ENCODE results near the gene RNASE8. TPM values are rescaled to one million over a fixed set of nuclear protein-coding genes. Genes with fewer than 3 reads are reported as not detected.

RNASE8 gene
- total RNA-seq, 2 experiments from 2014 or later: not detected

DNA sequence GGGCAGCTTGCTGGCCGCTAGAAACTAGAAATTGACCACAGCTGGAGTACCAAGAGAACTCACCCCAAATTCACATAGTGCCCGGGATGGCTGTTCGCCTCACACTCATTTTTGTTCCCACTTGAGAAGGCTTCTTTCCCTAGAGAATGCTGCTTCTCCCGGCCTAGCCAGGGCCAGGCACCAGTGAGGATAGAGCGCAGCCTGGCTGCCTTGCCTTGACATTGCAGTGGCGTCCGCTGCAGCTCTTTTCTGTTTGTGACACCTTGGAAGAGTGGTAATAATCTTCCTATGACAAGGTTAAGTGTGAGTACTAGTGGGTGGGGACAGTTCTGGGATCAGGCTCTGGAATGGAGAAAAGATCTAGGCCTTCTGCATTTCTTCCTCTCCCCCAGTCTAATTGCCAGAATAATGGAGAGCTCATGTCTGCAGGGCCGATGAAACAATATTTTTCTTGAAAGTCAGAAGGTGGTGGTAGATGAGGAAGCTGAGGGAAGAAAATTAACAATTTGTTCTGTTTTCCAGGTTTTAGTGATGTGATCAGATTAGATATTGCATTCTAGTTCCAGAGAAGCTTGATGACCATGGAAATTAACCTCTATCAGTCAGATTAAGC, 46.9 kb downstream of the RNASE8 start:
- TF ChIP-seq, protein P1, sequence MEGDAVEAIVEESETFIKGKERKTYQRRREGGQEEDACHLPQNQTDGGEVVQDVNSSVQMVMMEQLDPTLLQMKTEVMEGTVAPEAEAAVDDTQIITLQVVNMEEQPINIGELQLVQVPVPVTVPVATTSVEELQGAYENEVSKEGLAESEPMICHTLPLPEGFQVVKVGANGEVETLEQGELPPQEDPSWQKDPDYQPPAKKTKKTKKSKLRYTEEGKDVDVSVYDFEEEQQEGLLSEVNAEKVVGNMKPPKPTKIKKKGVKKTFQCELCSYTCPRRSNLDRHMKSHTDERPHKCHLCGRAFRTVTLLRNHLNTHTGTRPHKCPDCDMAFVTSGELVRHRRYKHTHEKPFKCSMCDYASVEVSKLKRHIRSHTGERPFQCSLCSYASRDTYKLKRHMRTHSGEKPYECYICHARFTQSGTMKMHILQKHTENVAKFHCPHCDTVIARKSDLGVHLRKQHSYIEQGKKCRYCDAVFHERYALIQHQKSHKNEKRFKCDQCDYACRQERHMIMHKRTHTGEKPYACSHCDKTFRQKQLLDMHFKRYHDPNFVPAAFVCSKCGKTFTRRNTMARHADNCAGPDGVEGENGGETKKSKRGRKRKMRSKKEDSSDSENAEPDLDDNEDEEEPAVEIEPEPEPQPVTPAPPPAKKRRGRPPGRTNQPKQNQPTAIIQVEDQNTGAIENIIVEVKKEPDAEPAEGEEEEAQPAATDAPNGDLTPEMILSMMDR (IDR thresholded peaks at IDR 0.05): peak; percentile 95
- ChIA-PET POLR2A (interaction anchor here (1.0 to 4.7 kb wide), 8 partner anchors 11 to 161 kb away, joined by 3 to 30 read pairs (median 6); partner anchors contain the start of gene ARHGEF40), CTCF (interaction anchor here (0.7 to 13.2 kb wide), 39 partner anchors 10 to 421 kb away, joined by 3 to 267 read pairs (median 6); partner anchors contain the start of genes ARHGEF40, CHD8, NDRG2 and RNASE6)
- peak overlapping the region; percentile 80 for H3K4me3 Mint-ChIP-seq
- peaks cover 31% of the 10 kb centered on the region for H3K4me1 Mint-ChIP-seq (ENCODE audit: low read depth)
- H3K27ac Mint-ChIP-seq: peak overlapping the region; percentile 90
- intact Hi-C loops (cut with micrococcal nuclease): no loop called here
- ATAC-seq (peak; percentile 42), DNase-seq (peak; percentile 80)
- H3K27me3 Mint-ChIP-seq: no peaks in the 10 kb centered on the region
- no peaks in the 10 kb centered on the region for H3K36me3 Mint-ChIP-seq (ENCODE audit: low read depth)
- no peaks in the 10 kb centered on the region for H3K9me3 Mint-ChIP-seq

DNA sequence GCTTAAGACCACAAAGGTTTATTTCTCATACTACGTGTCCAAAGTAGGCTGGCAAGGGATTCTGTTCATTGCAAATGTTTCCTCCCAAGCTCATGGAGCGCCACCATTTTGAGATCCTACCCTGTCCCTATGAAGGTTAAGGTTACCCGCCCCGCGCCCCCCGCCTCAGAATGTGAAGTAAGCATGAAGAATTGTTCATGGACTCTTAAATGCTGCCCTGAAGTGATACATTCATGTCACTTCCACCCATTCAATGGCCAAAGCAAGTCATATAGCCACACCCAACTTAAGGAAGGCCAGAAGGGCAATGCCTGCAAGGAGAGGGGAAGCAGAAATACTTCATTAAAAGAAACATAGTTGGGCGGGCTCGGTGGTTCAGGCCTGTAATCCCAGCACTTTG, 47.5 kb downstream of the RNASE8 start:
- POLR2A ChIA-PET: interaction anchor here (1.1 to 4.7 kb wide), 7 partner anchors 11 to 160 kb away, joined by 3 to 30 read pairs (median 7); partner anchors contain the start of gene ARHGEF40
- Mint-ChIP-seq H3K36me3 (ENCODE audit: low read depth) (no peaks in the 10 kb centered on the region), H3K4me3 (peak overlapping the region; percentile 80), H3K4me1 (ENCODE audit: low read depth) (peaks cover 34% of the 10 kb centered on the region), H3K9me3 (no peaks in the 10 kb centered on the region), H3K27me3 (no peaks in the 10 kb centered on the region), H3K27ac (no peak overlapping the region)
- intact Hi-C loops (cut with micrococcal nuclease): no loop called here
- DNase-seq: no peak
- TF ChIP-seq, protein P1 (IDR thresholded peaks at IDR 0.05): no peak
- CTCF ChIA-PET: interaction anchor here (0.7 to 13.2 kb wide), 35 partner anchors 10 to 421 kb away, joined by 3 to 267 read pairs (median 6); partner anchors contain the start of genes ARHGEF40, CHD8, NDRG2 and RNASE6
- no peak for ATAC-seq

DNA sequence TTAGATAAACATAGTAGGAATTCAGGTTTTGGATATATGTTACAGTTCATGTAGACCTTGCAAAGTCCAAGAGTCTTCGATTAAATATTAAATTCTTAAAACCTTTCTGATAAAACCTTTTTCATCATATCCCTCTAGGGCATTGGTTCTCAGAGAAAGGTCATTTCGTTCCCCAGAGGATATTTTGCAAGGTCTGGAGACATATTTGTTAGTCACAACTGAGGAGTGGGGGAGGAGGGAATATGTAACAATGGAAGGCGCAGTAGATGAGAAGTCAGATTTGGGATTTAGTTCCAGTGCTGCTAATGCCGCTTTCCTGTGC, 48.5 kb downstream of the RNASE8 start:
- intact Hi-C loops (cut with micrococcal nuclease): loop anchor here (2.0 kb wide), 1 partner anchor 37 kb away; no protein-coding TSS in a partner anchor
- H3K27ac Mint-ChIP-seq: no peak overlapping the region
- H3K9me3 Mint-ChIP-seq: no peaks in the 10 kb centered on the region
- ATAC-seq (no peak), DNase-seq (no peak)
- CTCF ChIA-PET: interaction anchor here (0.8 to 13.2 kb wide), 12 partner anchors 12 to 115 kb away, joined by 3 to 267 read pairs (median 11); no protein-coding TSS in a partner anchor
- peaks cover 34% of the 10 kb centered on the region for H3K4me1 Mint-ChIP-seq (ENCODE audit: low read depth)
- TF ChIP-seq, protein P1 (IDR thresholded peaks at IDR 0.05): no peak
- H3K27me3 Mint-ChIP-seq: no peaks in the 10 kb centered on the region
- POLR2A ChIA-PET: interaction anchor here (1.1 kb wide), 1 partner anchor 18 kb away, joined by 3 read pairs; no protein-coding TSS in a partner anchor
- no peak overlapping the region for H3K4me3 Mint-ChIP-seq
- H3K36me3 Mint-ChIP-seq (ENCODE audit: low read depth): no peaks in the 10 kb centered on the region

DNA sequence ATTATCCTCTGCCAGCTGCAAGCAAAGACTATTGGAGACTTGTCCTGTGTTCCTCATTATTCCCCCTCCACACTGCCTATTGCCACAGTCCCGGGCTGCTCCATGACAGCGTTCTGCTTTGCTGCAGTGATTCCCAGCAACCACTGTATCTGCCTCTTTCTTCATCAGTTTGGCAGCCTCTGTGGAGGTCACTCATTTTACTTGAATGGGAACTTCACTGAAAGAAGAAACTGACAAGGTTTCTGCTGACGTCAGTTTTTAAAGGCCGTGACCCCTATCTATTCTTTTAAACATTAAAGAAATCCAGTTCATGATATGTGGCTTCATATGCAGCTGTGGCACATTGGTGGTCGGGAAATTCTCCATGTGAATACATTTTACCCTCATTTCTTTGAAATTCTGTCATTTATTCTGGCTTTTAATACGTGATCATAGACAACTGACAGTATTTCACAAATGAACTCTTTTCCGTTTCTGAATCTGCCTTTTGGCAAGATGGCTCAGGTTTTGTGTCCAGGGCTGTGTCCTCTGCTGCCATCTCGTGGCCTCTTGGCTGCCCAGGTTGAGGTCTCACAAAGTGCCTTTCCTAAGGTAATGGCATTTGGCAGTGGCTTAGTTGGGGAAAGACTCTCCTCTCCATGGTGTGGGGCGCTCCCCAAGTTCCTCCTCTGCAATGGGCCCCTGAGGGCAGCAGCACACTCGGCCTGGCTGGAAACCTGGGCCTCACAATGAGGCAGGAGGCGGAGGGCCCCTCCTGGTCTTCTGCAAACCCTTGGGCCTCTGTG, 49.1 kb downstream of the RNASE8 start:
- H3K4me1 Mint-ChIP-seq (ENCODE audit: low read depth): peaks cover 34% of the 10 kb centered on the region
- intact Hi-C loops (cut with micrococcal nuclease): loop anchor here (2.0 kb wide), 1 partner anchor 38 kb away; no protein-coding TSS in a partner anchor
- ChIA-PET CTCF (interaction anchor here (0.8 to 13.2 kb wide), 10 partner anchors 12 to 249 kb away, joined by 3 to 267 read pairs (median 10); no protein-coding TSS in a partner anchor), POLR2A (interaction anchor here (1.1 kb wide), 1 partner anchor 19 kb away, joined by 3 read pairs; no protein-coding TSS in a partner anchor)
- ATAC-seq (no peak), DNase-seq (peak; percentile 90)
- no peaks in the 10 kb centered on the region for H3K27me3 Mint-ChIP-seq
- H3K27ac Mint-ChIP-seq: peak overlapping the region; percentile 21
- H3K36me3 Mint-ChIP-seq (ENCODE audit: low read depth): no peaks in the 10 kb centered on the region
- no peak overlapping the region for H3K4me3 Mint-ChIP-seq
- TF ChIP-seq, protein P1 (IDR thresholded peaks at IDR 0.05): peak; percentile 81
- H3K9me3 Mint-ChIP-seq: no peaks in the 10 kb centered on the region

All from activated CD8-positive, alpha-beta T cell treated with anti-CD3 and anti-CD28 coated beads for 36 hours (primary cell).